ENCODE data around the gene SERINC2. TPM values are rescaled to one million over a fixed set of nuclear protein-coding genes. Genes with fewer than 3 reads are reported as not detected.
"Not testable (repeated sequence)": the region's sequence is repeated elsewhere in the genome, so short reads cannot be mapped to it uniquely, and the experiment has no call there.

The SERINC2 gene
- polyA plus RNA-seq, 5 donors: 8.0 to 16.9 (median 14.4) TPM

- no peak for DNase-seq
Measured at GRCh38 chr1:31382379-31382989, 30.5 kb upstream of the SERINC2 start.

GRCh38 chr1:31383967-31384366 lies 29.0 kb upstream of the SERINC2 start:
- no peak for DNase-seq

- DNase-seq: not testable (repeated sequence)
Measured at GRCh38 chr1:31386576-31387243, 26.3 kb upstream of the SERINC2 start.

GRCh38 chr1:31387612-31388011 lies 25.4 kb upstream of the SERINC2 start:
- no peak for DNase-seq

GRCh38 chr1:31389616-31390015 lies 23.4 kb upstream of the SERINC2 start:
- DNase-seq: no peak

GRCh38 chr1:31390071-31390470 lies 22.9 kb upstream of the SERINC2 start:
- DNase-seq: peak; percentile 40

GRCh38 chr1:31393463-31393862 lies 19.6 kb upstream of the SERINC2 start:
- DNase-seq: no peak

GRCh38 chr1:31394584-31395193 lies 18.3 kb upstream of the SERINC2 start:
- DNase-seq: peak; percentile 61 to 65

GRCh38 chr1:31396633-31397351 lies 16.2 kb upstream of the SERINC2 start:
- no peak for DNase-seq

GRCh38 chr1:31397360-31398095 lies 15.5 kb upstream of the SERINC2 start:
- no peak for DNase-seq

GRCh38 chr1:31398246-31398645 lies 14.8 kb upstream of the SERINC2 start:
- DNase-seq: no peak

- no peak for DNase-seq
Measured at GRCh38 chr1:31399976-31400375, 13.0 kb upstream of the SERINC2 start.

GRCh38 chr1:31400393-31400792 lies 12.6 kb upstream of the SERINC2 start:
- no peak for DNase-seq

GRCh38 chr1:31401241-31401640 lies 11.8 kb upstream of the SERINC2 start:
- no peak for DNase-seq

- DNase-seq: no peak
Measured at GRCh38 chr1:31405578-31406245, 7.3 kb upstream of the SERINC2 start.

- DNase-seq: no peak
Measured at GRCh38 chr1:31407029-31407626, 5.9 kb upstream of the SERINC2 start.

- DNase-seq: no peak
Measured at GRCh38 chr1:31408788-31409318, 4.2 kb upstream of the SERINC2 start.

GRCh38 chr1:31409946-31410858 lies 2.8 kb upstream of the SERINC2 start:
- DNase-seq: no peak

GRCh38 chr1:31410871-31411270 lies 2.1 kb upstream of the SERINC2 start:
- DNase-seq: no peak

Measured in right lung (tissue), 5 donors.